ENCODE data around the gene TRPM5.

Gene TRPM5

DNA sequence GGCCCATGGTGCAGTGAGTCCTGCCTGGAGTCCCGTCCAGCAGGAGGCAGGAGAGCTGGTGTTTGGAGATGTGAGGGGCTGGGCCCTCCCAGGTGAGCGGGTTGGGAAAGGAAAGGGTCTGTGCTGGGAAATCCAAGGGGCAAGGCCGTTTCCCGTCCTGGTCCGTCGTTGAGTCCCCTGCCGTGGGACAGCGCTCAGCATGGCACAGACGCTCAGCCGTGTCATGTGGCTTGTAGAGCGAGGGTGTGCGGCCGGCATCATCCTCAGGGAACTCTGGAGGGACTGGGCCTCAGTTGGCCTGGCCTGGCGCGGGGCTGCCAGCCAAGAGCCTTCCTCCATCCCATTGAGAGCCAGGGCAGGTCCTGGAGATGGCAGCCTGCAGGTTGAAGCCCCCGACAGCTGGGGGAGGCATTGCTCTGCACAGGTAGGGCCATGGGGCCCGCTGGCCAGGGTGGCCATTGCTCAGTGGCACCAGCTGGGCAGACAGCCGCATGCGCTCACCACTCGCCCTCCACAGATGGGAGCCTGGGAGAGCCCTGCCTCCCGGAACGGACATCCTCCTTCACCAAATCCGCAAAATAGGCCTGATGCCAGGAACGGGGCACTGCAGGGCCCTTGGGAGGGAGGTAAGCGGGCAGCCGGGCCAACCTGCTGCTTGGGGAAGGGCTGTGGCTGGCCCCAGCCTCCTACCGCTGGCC is 29.2 kb upstream of the TRPM5 start:
- no peak overlapping the region for H3K9ac ChIP-seq
- H3K4me1 ChIP-seq (ENCODE audit: low read depth, poor library complexity, severe bottlenecking): no peaks in the 10 kb centered on the region
- no peaks in the 10 kb centered on the region for H3K79me2 ChIP-seq (ENCODE audit: insufficient read depth, low read depth)
- H3K36me3 ChIP-seq (ENCODE audit: insufficient read depth): no peaks in the 10 kb centered on the region
- no peak overlapping the region for H2AFZ ChIP-seq (ENCODE audit: low read depth)
- no peaks in the 10 kb centered on the region for H4K20me1 ChIP-seq (ENCODE audit: insufficient read depth)
- no peak overlapping the region for H3K4me3 ChIP-seq (IDR thresholded peaks at IDR 0.05; ENCODE audit: insufficient read depth, low read depth, low read length)
- TF ChIP-seq, protein P1, sequence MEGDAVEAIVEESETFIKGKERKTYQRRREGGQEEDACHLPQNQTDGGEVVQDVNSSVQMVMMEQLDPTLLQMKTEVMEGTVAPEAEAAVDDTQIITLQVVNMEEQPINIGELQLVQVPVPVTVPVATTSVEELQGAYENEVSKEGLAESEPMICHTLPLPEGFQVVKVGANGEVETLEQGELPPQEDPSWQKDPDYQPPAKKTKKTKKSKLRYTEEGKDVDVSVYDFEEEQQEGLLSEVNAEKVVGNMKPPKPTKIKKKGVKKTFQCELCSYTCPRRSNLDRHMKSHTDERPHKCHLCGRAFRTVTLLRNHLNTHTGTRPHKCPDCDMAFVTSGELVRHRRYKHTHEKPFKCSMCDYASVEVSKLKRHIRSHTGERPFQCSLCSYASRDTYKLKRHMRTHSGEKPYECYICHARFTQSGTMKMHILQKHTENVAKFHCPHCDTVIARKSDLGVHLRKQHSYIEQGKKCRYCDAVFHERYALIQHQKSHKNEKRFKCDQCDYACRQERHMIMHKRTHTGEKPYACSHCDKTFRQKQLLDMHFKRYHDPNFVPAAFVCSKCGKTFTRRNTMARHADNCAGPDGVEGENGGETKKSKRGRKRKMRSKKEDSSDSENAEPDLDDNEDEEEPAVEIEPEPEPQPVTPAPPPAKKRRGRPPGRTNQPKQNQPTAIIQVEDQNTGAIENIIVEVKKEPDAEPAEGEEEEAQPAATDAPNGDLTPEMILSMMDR (conservative IDR thresholded peaks at IDR 0.05; ENCODE audit: low read depth, low read length): no peak
- no peak overlapping the region for H3K27ac ChIP-seq
- no peaks in the 10 kb centered on the region for H3K27me3 ChIP-seq (ENCODE audit: insufficient read depth, low read depth)
- no peak overlapping the region for H3K4me2 ChIP-seq

- Histone ChIP-seq H3K4me3 (IDR thresholded peaks at IDR 0.05; ENCODE audit: insufficient read depth, low read depth, low read length) (no peak overlapping the region), H3K79me2 (ENCODE audit: insufficient read depth, low read depth) (no peaks in the 10 kb centered on the region), H3K9ac (no peak overlapping the region), H3K4me2 (no peak overlapping the region), H3K27ac (no peak overlapping the region), H3K27me3 (ENCODE audit: insufficient read depth, low read depth) (no peaks in the 10 kb centered on the region), H3K4me1 (ENCODE audit: low read depth, poor library complexity, severe bottlenecking) (peaks cover 7% of the 10 kb centered on the region), H2AFZ (ENCODE audit: low read depth) (no peak overlapping the region), H4K20me1 (ENCODE audit: insufficient read depth) (no peaks in the 10 kb centered on the region), H3K36me3 (ENCODE audit: insufficient read depth) (no peaks in the 10 kb centered on the region)
- TF ChIP-seq, protein P1 (conservative IDR thresholded peaks at IDR 0.05; ENCODE audit: low read depth, low read length): no peak
These were observed 28.3 kb upstream of the TRPM5 start for GRCh38 chr11:2472428-2473186.

DNA sequence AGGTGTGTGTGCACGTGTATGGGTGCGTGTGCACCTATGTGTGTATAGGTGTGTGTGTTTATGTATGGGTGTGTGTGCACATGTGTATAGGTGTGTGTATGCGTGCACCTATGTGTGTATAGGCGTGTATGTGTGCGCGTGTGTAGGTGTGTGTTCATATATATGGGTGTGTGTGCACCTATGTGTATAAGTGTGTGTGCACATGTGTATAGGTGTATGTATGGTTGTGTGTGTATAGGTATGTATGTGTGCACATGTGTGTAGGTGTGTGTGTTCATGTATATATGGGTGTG is 27.4 kb upstream of the TRPM5 start:
- H2AFZ ChIP-seq (ENCODE audit: low read depth): no peak overlapping the region
- H3K4me2 ChIP-seq: no peak overlapping the region
- no peak overlapping the region for H3K4me3 ChIP-seq (IDR thresholded peaks at IDR 0.05; ENCODE audit: insufficient read depth, low read depth, low read length)
- no peaks in the 10 kb centered on the region for H4K20me1 ChIP-seq (ENCODE audit: insufficient read depth)
- no peaks in the 10 kb centered on the region for H3K27me3 ChIP-seq (ENCODE audit: insufficient read depth, low read depth)
- no peak overlapping the region for H3K9ac ChIP-seq
- H3K4me1 ChIP-seq (ENCODE audit: low read depth, poor library complexity, severe bottlenecking): peaks cover 16% of the 10 kb centered on the region
- H3K27ac ChIP-seq: no peak overlapping the region
- TF ChIP-seq, protein P1 (conservative IDR thresholded peaks at IDR 0.05; ENCODE audit: low read depth, low read length): no peak
- no peaks in the 10 kb centered on the region for H3K36me3 ChIP-seq (ENCODE audit: insufficient read depth)
- peaks cover 6% of the 10 kb centered on the region; the same call in 1 of the 2 replicates for H3K79me2 ChIP-seq (ENCODE audit: insufficient read depth, low read depth)

- H3K27me3 ChIP-seq (ENCODE audit: insufficient read depth, low read depth): no peaks in the 10 kb centered on the region
- H3K4me2 ChIP-seq: no peak overlapping the region
- no peaks in the 10 kb centered on the region for H4K20me1 ChIP-seq (ENCODE audit: insufficient read depth)
- H2AFZ ChIP-seq (ENCODE audit: low read depth): no peak overlapping the region
- H3K4me1 ChIP-seq (ENCODE audit: low read depth, poor library complexity, severe bottlenecking): peaks cover 21% of the 10 kb centered on the region
- H3K4me3 ChIP-seq (IDR thresholded peaks at IDR 0.05; ENCODE audit: insufficient read depth, low read depth, low read length): no peak overlapping the region
- H3K36me3 ChIP-seq (ENCODE audit: insufficient read depth): no peaks in the 10 kb centered on the region
- H3K9ac ChIP-seq: no peak overlapping the region
- H3K27ac ChIP-seq: no peak overlapping the region
- peaks cover 7% of the 10 kb centered on the region; the same call in 1 of the 2 replicates for H3K79me2 ChIP-seq (ENCODE audit: insufficient read depth, low read depth)
- TF ChIP-seq, protein P1 (conservative IDR thresholded peaks at IDR 0.05; ENCODE audit: low read depth, low read length): no peak
These were observed 26.9 kb upstream of the TRPM5 start for GRCh38 chr11:2471048-2471803.
